Right lung (tissue), 5 donors: Measurements from ENCODE around the gene ADGRD2. TPM values are rescaled to one million over a fixed set of nuclear protein-coding genes. Genes with fewer than 3 reads are reported as not detected.

Experiments
- DNase-seq, 2 donors: peaks; one replicate each; pipeline ENCODE4 v3.0.0-alpha.2; 2013
- polyA plus RNA-seq, 5 donors: library from polyadenylated mRNA; unstranded; fragments of 120-200 nt; gene quantifications; one replicate each; pipeline versions ENCODE4 v1.2.1 to v1.2.3, GENCODE V29; 2013; ENCODE audit warnings: inconsistent platforms in 1 of 5, low replicate concordance in 1 of 5; ENCODE audit not compliant: insufficient read length in 5 of 5, insufficient read depth in 1 of 5

The ADGRD2 gene
- polyA plus RNA-seq, 5 donors: 0.08 to 0.16 (median 0.14) TPM; not detected in 1

DNA sequence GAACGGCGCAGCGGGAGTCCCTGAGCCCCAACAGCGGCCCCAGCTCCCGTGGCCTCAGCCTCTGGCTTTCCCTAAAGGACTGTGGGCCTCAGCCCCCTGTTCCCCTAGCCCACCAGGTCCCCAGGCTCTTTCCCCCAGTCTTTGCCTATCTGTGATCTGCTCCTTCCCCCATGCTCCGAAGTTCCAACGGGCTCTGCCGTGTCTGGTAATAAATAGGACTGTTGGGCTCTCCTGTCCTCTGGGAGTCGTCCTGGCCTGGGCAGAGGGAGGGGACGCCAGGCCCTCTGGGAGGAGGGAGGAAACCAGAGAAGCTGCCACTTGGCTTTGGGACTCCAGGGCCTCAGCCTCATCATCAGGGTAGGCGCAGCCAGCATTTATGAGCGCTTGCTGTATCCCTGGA, 28.1 kb downstream of the ADGRD2 start:
- no peak for DNase-seq

DNA sequence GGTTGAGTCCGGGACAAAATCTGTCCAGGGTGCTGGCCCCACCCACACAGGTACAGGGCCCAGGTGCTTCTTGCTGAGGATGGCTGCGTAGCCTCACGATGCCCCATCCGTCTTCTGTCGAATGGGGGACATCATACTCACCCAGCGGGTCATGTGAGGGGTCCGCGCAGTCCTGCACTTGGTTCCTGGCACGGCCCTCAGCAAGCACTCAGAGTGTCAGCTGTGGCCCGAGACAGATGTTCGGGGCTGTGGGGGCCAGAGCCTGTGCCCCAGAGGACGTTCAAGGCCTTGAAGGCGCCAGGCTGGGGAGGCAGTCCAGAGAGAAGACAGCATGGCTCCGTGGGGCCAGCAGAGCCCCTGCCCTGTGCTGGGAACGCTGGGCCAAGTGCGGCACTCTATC, 29.1 kb downstream of the ADGRD2 start:
- DNase-seq: no peak

DNA sequence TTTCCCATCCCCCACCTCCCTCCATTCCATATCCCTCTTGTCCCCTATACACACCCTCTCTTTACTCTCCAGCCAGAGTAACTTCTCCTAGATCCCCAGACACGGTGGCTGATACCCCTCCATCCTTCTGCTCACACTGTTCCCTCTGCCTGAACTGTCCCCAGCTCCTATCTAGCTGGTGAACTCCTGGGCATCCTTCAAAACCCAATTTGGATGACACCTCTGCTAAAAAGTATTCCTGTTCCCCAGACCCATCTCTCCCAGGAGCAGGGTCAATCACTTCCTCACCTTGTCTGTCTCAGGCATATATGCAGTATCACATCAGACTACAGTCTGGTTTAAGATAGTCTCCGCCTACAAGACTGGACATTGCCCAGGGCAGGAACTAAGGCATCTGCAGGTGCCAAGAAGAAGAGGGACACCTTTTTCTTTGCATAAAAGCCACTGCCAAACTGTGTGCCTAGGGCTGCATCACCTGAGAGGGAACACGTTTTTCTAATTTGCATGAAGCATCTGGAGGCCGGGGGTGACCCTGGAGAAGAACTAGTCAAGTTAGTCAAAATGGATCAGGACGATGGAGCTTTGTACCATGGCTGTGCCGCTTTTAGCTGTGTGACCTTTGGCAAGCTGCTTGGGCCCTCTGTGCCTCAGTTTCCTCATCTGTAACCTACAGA, 29.8 kb downstream of the ADGRD2 start:
- no peak for DNase-seq

DNA sequence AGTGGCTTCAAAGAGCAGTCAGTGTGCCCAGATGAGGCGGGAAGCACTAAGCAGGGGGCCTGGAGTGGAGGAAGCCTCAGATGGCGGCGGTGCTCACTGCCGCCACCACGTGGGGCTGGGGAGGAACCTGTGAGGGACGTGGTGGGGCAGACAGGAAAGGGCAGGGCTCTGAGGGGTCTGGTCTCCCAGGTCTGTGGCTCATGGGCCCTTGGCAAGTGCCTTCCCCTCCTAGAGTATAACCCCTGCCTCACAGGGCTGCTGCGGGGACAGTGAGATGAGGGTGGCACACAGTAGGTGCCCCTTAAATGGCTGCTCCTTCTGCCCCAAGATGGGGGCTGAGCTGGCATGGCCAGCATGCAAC, 30.4 kb downstream of the ADGRD2 start:
- DNase-seq: no peak

DNA sequence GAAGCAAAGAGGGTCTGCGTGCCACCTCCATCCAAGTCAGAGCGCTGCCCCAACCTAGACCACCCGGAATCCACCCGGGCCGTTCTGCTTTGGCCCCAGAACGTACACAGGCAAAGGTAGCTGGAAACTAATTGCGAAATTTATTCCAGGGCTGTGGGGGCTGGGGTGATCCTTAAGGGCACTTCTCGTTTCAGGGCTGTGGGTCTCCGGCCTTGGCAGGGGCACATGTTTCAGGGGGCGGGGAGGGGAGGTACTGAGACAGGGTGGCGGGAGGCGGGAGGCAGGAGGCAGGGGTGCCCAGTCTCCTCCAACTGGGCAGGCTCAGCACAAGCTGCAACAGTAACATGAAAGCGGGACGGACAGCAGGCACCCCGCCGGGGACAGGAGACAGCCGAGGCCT, 30.9 kb downstream of the ADGRD2 start:
- DNase-seq: no peak

DNA sequence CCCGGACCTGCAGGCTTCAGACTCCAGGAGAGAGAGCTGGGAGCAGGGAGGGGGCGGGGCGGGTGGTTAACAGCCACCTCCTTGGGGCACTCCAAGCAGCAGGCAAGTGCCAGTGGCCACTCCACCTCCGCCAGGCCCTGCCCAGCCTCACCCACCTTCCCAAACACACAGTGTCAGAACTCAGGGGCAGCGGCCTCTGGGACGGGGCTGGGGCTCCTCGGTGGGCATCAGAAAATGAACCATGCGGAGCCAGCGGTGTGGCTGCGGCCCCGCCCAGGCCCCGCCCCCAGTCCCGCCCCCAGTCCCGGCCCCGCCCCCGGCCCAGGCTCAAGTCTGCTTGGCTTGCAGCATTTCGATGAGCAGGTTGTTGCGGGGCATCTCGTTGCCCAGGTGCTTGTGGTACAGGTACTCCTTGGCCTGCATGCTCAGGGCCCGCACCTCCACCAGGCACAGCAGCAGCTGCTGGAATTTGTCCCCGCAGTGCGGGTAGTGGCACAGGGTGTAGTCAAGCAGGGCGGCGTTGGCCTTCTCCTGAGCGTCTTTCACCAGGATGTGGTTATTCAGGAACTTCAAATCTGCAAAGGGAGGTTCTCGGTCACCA, 32.3 kb downstream of the ADGRD2 start:
- no peak for DNase-seq

DNA sequence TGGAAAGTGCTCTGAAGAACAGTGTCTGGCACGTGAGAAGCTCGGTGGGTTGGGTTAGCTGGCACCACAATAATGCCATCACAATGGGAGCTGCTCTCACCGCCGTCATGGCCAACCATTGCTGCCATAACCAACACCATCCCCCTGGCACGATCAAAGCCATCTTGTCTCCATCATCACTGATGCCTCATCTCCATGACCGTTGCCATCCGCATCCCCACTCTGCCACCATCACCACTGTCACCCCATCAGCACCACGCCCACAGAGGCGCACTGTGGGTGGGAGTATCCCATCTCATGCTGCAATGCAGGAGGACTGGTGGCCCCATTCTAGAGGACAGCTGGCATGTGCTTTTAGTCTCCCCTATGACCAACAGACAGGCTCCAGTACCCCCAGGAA, 33.2 kb downstream of the ADGRD2 start:
- DNase-seq: no peak

DNA sequence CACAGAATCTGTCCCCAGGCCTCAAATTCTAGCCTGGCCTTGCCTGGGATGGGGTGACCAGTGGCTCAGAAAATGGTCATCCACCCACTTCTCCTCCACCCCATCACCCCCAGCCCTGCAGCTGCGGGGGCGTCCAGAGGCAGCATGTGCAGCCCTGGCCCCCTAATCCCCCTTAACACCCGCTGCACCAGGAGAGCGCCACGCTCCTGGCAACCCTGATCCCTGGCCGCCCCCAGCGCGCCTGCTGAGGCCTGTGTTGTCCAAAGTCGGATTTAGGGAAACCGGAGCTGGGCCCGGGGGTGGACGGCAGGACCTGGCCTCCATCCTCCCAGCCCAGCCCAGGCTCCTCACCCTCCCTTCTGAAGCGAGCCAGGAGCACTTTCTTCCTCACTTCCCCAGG, 35.0 kb downstream of the ADGRD2 start:
- no peak for DNase-seq

DNA sequence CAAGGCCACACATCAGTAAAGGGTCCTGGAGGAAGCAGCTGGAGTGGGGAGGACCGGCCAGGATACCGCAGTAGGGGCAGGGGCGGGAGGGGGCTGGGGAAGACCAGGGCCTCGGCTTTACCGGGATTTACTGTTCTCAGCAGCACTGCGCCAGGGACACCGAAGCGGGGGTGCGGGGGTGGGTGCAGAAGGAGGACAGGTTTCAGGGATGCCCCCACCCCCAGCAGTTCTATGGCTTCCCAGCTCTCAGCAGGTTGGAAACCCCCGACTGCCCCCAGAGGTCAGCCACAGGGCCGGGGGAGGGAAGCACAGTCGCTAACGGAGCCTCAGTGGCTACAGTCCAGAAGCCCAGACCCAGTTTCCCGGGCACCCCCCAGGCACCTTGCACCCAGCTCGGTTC, 35.7 kb downstream of the ADGRD2 start:
- DNase-seq: no peak

DNA sequence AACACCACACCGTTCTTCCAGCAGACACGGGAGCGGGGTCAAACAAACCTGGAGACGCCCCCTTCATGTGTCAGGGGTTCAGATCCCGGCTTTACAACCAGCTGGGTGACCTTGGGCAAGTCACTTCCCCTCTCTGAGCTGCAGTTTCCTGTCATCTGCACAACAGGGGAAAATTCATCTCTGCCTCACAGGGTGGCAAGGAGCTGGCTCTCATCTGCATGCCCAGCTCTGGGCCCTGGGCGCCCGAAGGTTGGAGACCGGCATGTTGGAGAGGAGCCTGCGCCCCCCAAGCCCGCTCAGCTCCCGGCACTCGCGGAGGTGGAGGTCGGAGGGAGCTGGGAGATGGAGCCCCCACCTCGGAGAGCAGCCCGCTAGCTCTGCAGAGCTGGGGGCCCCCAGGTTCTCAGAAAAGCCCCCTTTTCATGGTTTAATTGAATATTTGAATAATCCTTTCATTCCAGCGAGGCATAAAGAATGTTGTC, 36.6 kb downstream of the ADGRD2 start:
- DNase-seq: no peak

DNA sequence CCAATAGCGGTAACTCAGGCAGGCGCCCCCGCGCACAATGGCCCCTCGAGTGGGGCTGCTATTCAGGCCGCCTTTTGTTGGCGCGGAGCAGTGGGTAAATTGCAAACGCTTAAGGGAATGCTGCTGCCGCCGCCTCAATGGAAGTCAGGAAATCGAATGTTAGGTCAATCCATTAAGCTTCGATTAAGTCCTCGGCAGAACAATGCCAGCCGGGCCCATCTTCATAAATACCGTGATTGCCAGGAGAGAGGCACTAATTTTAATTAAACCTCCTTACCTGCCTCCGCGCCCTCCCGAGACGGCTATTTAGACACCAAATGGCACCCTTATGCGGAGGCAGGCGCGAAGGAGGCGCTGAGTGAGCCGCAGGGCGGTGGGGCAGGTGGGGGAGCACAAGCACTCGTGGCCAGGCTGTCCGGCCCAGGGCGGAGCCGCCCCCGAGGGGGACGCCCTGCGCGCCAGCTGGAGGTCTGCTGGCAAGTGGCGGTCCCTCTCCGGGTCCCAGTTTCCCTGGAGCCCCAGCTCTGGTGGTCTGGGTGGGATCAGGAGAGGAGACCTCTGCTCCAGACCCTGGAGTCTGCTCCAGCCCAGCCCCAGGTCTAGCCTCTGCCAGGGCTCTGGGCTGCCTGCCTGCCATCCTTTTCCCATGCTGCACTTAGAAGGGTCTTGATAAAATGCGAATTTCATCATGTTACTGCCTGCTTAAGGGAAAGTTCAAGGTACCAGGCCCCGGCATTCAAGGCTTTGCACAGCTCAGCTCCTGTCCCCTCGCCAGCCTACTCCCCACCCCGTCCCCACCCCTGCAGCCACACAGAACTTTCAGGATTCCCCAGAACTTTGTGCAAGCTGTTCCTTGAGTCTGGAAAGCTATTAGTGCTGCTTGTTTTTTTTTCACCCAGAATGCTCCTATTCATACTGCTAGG, 37.3 kb downstream of the ADGRD2 start:
- no peak for DNase-seq

DNA sequence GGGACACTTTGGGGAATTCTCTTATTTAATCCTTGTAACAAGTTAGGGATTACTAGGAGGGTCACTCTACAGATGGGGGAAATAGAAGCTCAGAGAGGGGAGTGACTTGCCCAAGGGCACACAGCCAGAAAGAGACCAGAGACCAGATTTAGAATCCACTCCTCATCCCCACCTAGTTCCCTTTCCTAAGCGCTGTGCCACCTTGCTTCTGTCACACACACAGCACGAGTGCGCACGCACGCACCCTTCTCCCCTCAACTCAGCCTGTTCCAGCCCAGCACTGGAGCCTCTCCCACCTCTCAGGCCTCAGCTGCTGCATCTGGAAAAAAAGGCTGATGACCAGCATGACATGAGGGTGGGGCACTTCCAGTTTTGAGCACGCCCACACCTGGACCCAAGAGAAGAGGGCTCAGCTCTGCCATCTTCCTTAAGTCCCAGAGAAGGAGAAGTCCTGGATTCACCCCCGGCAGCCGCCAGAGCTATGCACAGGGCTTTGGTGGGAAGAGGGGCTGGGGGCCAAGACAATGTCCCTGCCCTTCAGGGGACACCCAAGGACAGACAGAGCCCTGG, 38.5 kb downstream of the ADGRD2 start:
- no peak for DNase-seq

DNA sequence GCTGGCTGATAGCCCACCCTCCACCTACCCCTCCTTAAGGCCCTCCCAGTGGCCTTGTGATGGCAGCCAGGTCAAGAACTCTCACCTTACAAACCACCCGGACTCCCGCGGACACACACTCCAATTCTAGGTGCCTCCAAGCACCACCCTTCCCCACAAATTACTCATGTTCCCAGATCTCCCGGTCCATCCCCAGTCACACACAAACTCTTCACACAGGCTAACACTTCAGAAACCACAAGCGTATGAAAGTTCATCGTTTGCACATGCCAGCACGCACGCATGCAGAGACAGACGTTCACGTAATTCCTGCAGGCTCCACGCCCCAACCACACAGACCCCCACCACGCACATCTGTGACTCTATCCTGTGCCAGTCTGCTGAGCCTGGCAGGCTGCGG, 39.0 kb downstream of the ADGRD2 start:
- DNase-seq: no peak

DNA sequence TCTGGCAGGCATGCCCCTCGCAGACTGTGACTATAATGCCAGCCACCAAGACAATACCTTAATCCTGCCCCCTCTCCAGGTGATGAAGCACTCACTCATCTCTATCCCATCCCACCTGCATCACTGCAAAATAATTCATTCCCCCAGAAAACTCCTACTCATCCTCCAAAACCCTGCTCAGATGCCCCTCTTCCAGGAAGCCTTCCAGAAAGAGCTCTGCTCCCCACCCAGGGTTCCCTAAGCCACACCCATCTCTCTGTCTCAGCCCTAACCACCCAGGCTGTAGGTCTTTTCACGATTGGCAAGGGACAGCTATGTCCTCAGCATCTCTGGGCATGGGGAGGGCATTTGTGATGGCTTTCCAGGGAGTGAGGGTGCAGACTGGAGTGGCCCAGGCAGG, 39.8 kb downstream of the ADGRD2 start:
- no peak for DNase-seq

DNA sequence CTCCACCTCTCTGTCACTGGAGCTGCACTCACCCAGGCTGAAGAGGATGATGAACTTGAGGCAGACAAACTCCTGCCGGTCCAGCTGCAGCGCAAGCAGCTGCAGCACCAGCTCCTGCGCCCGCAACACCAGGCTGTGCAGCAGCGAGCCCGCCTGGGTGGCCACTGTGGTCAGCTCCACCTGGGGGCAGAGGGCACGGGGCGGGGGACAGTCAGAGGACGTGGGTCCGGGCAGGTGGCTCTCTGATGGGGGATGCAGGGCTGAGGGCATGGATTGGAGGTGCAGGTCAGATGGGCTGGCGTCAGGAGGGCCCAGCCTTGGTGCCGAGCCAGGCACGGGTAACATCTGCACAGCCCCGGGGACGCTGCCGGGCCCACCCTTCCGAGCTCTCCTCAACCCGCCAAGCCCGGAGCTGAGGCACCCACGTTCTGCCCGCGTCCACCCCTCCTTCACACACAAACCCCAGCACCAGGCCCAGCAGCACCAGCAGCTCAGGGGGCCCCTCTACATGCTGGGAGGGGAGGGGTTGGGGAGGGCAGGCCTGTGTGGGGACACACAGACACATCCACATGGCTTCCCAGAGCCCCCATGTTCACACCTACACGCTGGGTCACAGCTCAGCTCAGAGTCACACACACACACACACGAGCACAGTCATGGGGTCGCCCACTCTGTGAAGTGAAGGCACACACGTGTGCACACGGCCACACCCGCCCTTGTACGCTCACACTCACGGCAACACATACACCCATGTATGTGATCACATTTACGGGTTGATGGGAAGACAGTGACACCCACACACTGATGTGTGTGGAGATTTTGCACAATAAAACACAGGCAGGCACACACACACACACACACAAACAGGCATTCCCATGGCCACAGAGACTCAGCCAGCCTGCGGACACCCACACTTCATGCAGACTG, 41.1 kb downstream of the ADGRD2 start:
- no peak for DNase-seq

DNA sequence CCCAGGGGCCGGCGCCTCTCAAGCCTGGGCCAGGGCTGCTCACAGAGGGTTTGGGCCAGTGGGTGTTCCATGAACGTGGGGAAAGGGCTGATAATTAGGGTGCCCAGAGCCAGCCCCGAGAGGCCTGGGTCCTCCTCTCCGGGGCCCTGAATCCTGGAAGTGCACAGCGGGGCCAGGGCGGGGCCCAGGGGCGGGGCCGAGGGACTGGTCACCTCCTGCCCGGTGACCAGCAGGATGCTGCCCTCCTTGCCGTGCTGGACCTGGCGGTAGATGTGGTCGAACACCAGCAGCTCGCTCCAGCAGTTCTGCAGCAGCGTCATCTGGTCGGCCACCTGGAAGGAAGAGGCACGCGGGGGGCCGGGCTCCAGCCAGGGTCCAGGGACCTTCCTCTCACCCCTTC, 42.6 kb downstream of the ADGRD2 start:
- DNase-seq: no peak

DNA sequence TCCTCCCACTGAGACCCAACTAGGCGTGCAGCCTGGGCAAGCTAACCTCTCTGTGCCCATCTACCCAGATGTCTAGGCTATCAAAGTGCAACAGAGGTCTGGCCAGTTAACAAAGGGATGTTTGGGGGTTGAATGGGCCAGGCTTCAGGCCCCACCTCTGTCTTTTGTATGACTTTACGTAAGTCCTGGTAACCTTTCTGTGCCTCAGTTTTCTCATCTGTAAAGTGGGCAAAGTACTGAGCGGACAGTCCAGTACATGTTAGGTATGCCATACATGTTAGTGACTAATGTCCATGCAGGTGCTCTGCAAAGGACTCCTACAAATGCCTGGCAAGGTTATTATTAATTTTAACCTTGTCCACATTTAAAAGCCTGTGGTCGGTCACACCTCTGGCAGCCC, 43.0 kb downstream of the ADGRD2 start:
- DNase-seq: no peak

DNA sequence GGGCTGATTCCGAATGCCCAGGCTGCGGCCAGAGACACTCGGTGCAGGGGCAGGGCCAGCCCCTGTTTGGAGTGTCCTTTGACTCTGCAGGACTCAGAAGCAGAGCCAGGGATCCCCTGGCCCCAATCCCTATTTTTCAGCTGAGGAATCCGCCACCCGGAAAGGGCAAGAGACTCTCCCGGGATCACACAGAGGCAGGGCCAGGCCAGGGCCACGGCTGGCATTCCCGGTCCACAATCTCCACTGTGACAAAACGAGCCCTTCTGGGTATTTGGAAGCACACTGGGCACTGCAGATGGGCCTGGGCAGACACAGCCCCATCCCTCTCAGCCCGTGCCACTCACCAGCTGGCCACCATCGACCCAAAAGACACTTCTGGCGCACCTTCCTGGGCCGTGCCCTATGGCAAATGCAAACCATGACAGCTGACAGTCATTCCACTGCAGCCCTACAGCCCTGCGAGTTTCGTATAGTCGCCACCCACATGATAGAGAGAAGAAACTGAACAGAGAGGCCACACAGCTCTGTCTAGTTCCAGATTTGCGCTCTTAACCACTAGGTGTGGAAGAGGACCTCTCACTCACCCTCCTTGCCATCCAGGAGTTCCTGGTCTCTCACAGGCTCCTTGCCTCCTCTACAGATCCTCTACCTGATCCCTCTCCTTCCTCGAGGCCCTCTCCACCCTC, 43.7 kb downstream of the ADGRD2 start:
- no peak for DNase-seq

DNA sequence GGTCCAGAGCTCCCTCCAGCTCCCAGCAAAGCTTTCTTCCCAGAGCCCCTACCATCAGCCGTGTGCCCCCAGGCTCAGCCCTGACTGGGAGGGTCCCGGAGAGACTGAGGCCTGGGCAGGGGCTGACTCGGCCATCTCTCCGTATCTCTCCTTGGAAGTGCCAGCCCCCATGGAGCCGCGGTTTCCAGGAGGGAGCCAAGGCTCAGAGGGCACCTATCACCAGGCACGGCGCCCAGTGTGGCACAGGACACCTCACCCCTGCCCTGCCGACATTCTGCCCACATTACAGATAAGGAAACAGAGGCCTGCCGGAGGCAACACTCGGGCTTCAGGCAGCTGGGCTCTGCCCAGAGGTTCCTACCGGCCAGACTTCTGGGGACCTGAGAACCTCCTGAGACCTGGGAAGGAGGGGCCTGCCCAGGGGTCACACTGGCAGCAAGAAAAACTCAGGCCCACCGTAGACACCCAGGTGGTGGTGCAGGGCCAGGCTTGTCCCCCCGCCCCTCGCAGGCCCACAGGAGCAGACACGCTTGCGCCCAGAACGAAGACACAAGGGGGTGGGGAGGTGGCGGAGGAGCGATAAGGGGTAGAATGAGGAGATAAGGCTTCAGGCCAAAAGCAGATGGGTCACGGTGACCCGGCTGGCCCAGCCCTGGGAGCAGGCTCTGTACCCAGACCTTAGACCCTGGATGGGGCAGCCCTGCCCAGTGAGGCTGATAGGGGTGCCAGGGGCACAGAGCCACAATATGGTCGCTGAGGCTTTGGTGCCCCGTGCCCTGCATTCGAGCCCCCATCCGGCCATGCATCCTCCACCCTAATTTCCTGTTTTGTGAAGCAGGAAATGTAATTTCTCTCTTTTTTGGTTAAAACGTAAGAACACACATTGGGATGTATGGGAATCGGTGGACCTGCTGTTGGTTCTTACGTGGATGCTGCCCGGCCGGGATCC, 45.1 kb downstream of the ADGRD2 start:
- no peak for DNase-seq

DNA sequence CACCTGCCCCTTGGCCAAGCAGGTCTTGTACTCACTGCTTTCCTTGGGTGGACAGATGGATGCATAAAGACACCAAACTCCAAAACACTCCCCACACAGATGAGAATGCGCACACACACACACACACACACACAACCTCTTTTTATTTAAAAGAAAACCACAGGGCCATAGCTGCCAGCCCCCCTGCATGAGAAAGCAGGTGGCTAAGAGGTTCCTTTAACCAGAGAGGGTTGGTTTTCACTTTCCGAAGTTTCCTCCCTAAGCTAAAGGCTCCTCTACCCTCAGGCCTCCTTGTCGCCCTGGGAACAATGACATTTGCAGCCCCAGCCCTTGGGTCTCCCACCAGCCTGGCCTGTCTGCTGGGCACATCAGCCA, 45.8 kb downstream of the ADGRD2 start:
- DNase-seq: no peak
